ENCODE data around the gene THSD4. TPM values are rescaled to one million over a fixed set of nuclear protein-coding genes. Genes with fewer than 3 reads are reported as not detected.
"Not testable (repeated sequence)": the region's sequence is repeated elsewhere in the genome, so short reads cannot be mapped to it uniquely, and the experiment has no call there.

Gene THSD4
- total and polyA plus RNA-seq, 2 donors (not counting 1 experiment from before 2014, with no cell fraction given), result 43.1 to 95.5 TPM

DNA sequence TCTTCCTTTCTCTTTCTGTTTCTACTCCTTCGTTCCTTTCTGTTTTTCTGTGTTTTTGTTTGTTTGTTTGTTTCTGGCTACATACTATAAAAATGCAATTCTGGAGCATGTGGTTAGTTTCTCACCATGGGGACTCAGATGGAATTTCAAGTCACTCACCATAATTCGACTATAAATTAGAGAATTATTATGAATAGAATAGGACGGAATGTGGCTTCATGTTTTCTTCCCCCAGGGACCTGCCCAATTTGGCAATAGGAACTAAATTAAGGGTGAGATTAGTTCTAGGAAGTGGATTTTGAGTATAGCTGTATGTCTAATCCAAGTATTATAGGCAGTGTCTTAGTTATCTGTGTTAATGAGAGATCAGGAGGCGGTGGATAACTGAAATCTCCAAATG, 96.9 kb downstream of the THSD4 start:
- no peak overlapping the region for H3K27ac ChIP-seq (ENCODE audit: insufficient read depth, low read length)
- H3K4me3 ChIP-seq (replicated peaks in 1 of 4; ENCODE audit: control extremely low read depth in 1 of 4, insufficient read depth in 1 of 4, low read depth in 3 of 4, low read length in 4 of 4), result no peak overlapping the region
- H3K9me3 ChIP-seq (ENCODE audit: control insufficient read depth, insufficient read depth, low read depth, low read length), result no peaks in the 10 kb centered on the region
- TF ChIP-seq, protein P1, sequence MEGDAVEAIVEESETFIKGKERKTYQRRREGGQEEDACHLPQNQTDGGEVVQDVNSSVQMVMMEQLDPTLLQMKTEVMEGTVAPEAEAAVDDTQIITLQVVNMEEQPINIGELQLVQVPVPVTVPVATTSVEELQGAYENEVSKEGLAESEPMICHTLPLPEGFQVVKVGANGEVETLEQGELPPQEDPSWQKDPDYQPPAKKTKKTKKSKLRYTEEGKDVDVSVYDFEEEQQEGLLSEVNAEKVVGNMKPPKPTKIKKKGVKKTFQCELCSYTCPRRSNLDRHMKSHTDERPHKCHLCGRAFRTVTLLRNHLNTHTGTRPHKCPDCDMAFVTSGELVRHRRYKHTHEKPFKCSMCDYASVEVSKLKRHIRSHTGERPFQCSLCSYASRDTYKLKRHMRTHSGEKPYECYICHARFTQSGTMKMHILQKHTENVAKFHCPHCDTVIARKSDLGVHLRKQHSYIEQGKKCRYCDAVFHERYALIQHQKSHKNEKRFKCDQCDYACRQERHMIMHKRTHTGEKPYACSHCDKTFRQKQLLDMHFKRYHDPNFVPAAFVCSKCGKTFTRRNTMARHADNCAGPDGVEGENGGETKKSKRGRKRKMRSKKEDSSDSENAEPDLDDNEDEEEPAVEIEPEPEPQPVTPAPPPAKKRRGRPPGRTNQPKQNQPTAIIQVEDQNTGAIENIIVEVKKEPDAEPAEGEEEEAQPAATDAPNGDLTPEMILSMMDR (conservative IDR thresholded peaks at IDR 0.05 in 1 of 2, IDR thresholded peaks at IDR 0.05 in 1 of 2; ENCODE audit: low read depth in 1 of 2, low read length in 2 of 2), result no peak
- TF ChIP-seq EZH2 (IDR thresholded peaks at IDR 0.05; ENCODE audit: low read length, missing control alignments), result no peak
- H3K27me3 ChIP-seq (ENCODE audit: control insufficient read depth, insufficient read depth, low read length), result no peaks in the 10 kb centered on the region
- peaks cover 4% of the 10 kb centered on the region for H3K4me1 ChIP-seq (ENCODE audit: control insufficient read depth, extremely low read depth, insufficient read depth, low read length)
- H2AFZ ChIP-seq (ENCODE audit: low read length), result no peak overlapping the region
- H3K36me3 ChIP-seq (ENCODE audit: control insufficient read depth, insufficient read depth, low read length), result peaks cover 3% of the 10 kb centered on the region
- no peak for DNase-seq (ENCODE audit: low read depth in 2 of 2)
- H3K79me2 ChIP-seq (ENCODE audit: control insufficient read depth, insufficient read depth, low read length), result no peaks in the 10 kb centered on the region
- peak overlapping the region; percentile 8 for H3K4me2 ChIP-seq (ENCODE audit: extremely low read depth, insufficient read depth, low read length)
- H3K9ac ChIP-seq (ENCODE audit: insufficient read depth, low read length), result no peak overlapping the region
- H4K20me1 ChIP-seq (ENCODE audit: control insufficient read depth, extremely low read depth, insufficient read depth, low read length), result no peaks in the 10 kb centered on the region

DNA sequence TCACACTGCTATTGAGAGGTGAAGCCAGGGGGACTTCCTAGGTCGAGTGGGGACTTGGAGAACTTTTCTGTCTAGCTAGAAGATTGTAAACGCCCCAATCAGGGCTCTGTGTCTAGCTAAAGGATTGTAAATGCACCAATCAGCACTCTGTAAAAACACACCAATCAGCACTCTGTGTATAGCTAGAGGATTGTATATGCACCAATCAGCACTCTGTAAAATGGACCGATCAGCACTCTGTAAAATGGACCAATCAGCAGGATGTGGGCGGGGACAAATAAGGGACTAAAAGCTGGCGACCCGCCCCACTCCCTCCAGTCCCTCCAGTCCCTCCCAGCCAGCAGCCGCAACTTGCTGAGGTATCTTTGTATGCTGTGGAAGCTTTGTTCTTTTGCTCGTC, 98.7 kb downstream of the THSD4 start:
- not testable (repeated sequence) for H3K4me1 ChIP-seq (ENCODE audit: control insufficient read depth, extremely low read depth, insufficient read depth, low read length); H3K27me3 ChIP-seq (ENCODE audit: control insufficient read depth, insufficient read depth, low read length); H3K4me3 ChIP-seq (replicated peaks in 1 of 4; ENCODE audit: control extremely low read depth in 1 of 4, insufficient read depth in 1 of 4, low read depth in 3 of 4, low read length in 4 of 4); H3K36me3 ChIP-seq (ENCODE audit: control insufficient read depth, insufficient read depth, low read length); H3K9ac ChIP-seq (ENCODE audit: insufficient read depth, low read length); H2AFZ ChIP-seq (ENCODE audit: low read length); H4K20me1 ChIP-seq (ENCODE audit: control insufficient read depth, extremely low read depth, insufficient read depth, low read length); H3K27ac ChIP-seq (ENCODE audit: insufficient read depth, low read length); H3K4me2 ChIP-seq (ENCODE audit: extremely low read depth, insufficient read depth, low read length); DNase-seq (ENCODE audit: low read depth in 2 of 2); H3K9me3 ChIP-seq (ENCODE audit: control insufficient read depth, insufficient read depth, low read depth, low read length); H3K79me2 ChIP-seq (ENCODE audit: control insufficient read depth, insufficient read depth, low read length)

- no peaks in the 10 kb centered on the region for H3K27me3 ChIP-seq (ENCODE audit: control insufficient read depth, insufficient read depth, low read length)
- no peaks in the 10 kb centered on the region for H3K9me3 ChIP-seq (ENCODE audit: control insufficient read depth, insufficient read depth, low read depth, low read length)
- no peak for TF ChIP-seq EZH2 (IDR thresholded peaks at IDR 0.05; ENCODE audit: low read length, missing control alignments)
- TF ChIP-seq, protein P1 (conservative IDR thresholded peaks at IDR 0.05 in 1 of 2, IDR thresholded peaks at IDR 0.05 in 1 of 2; ENCODE audit: low read depth in 1 of 2, low read length in 2 of 2), result no peak
- H3K4me2 ChIP-seq (ENCODE audit: extremely low read depth, insufficient read depth, low read length), result no peak overlapping the region
- H3K27ac ChIP-seq (ENCODE audit: insufficient read depth, low read length), result no peak overlapping the region
- no peaks in the 10 kb centered on the region for H3K79me2 ChIP-seq (ENCODE audit: control insufficient read depth, insufficient read depth, low read length)
- H2AFZ ChIP-seq (ENCODE audit: low read length), result no peak overlapping the region
- H3K9ac ChIP-seq (ENCODE audit: insufficient read depth, low read length), result no peak overlapping the region
- DNase-seq (ENCODE audit: low read depth in 2 of 2), result no peak
- peaks cover 3% of the 10 kb centered on the region for H3K36me3 ChIP-seq (ENCODE audit: control insufficient read depth, insufficient read depth, low read length)
- no peak overlapping the region for H3K4me3 ChIP-seq (replicated peaks in 1 of 4; ENCODE audit: control extremely low read depth in 1 of 4, insufficient read depth in 1 of 4, low read depth in 3 of 4, low read length in 4 of 4)
- peaks cover 9% of the 10 kb centered on the region for H3K4me1 ChIP-seq (ENCODE audit: control insufficient read depth, extremely low read depth, insufficient read depth, low read length)
- no peaks in the 10 kb centered on the region for H4K20me1 ChIP-seq (ENCODE audit: control insufficient read depth, extremely low read depth, insufficient read depth, low read length)
Observed at GRCh38 chr15:71215126-71215894, 100.0 kb downstream of the THSD4 start.

Measured in fibroblast of lung (primary cell).